ENCODE measurements around the gene VAV2.
"Not testable (repeated sequence)": the region's sequence is repeated elsewhere in the genome, so short reads cannot be mapped to it uniquely, and the experiment has no call there.

Gene VAV2

GRCh38 chr9:133933426-133934026 is 58.6 kb downstream of the VAV2 start:
- no peak for DNase-seq

- no peak for DNase-seq
These were observed 59.5 kb downstream of the VAV2 start for GRCh38 chr9:133932633-133933032.

- no peak for DNase-seq
These were observed 59.9 kb downstream of the VAV2 start for GRCh38 chr9:133932181-133932580.

- no peak for DNase-seq
These were observed 61.2 kb downstream of the VAV2 start for GRCh38 chr9:133930682-133931485.

GRCh38 chr9:133930046-133930681 is 62.0 kb downstream of the VAV2 start:
- no peak for DNase-seq

- DNase-seq = no peak
These were observed 62.5 kb downstream of the VAV2 start for GRCh38 chr9:133929599-133929998.

- no peak for DNase-seq
These were observed 63.8 kb downstream of the VAV2 start for GRCh38 chr9:133928248-133928764.

- DNase-seq = no peak
These were observed 65.1 kb downstream of the VAV2 start for GRCh38 chr9:133927041-133927440.

GRCh38 chr9:133926165-133926856 is 65.8 kb downstream of the VAV2 start:
- no peak for DNase-seq

- DNase-seq = no peak
These were observed 67.7 kb downstream of the VAV2 start for GRCh38 chr9:133924453-133924852.

- not testable (repeated sequence) for DNase-seq
These were observed 68.5 kb downstream of the VAV2 start for GRCh38 chr9:133923608-133924007.

GRCh38 chr9:133921866-133922265 is 70.3 kb downstream of the VAV2 start:
- no peak for DNase-seq

- DNase-seq = no peak
These were observed 71.7 kb downstream of the VAV2 start for GRCh38 chr9:133920471-133920870.

GRCh38 chr9:133919253-133920115 is 72.6 kb downstream of the VAV2 start:
- no peak for DNase-seq

GRCh38 chr9:133918111-133918813 is 73.9 kb downstream of the VAV2 start:
- DNase-seq = no peak

GRCh38 chr9:133917375-133917774 is 74.7 kb downstream of the VAV2 start:
- no peak for DNase-seq

- no peak for DNase-seq
These were observed 76.0 kb downstream of the VAV2 start for GRCh38 chr9:133916159-133916541.

GRCh38 chr9:133915534-133916158 is 76.5 kb downstream of the VAV2 start:
- DNase-seq = no peak

GRCh38 chr9:133914442-133915342 is 77.4 kb downstream of the VAV2 start:
- DNase-seq = no peak

Data from activated CD8-positive, alpha-beta memory T cell treated with anti-CD3 and anti-CD28 coated beads, Interleukin-2, amount 50 U/mL, for 48 hours (primary cell).